ENCODE measurements around the gene H1-8.

- TF ChIP-seq CTCF (IDR thresholded peaks at IDR 0.05), result no peak
- no peak for TF ChIP-seq POLR2A (IDR thresholded peaks at IDR 0.05)
- no peak for TF ChIP-seq POLR2AphosphoS5 (IDR thresholded peaks at IDR 0.05)
Measured at GRCh38 chr3:129572603-129573002, 29.6 kb downstream of the H1-8 start.
